Skeletal muscle cell (primary cell): ENCODE data around the gene GLO1.
"Not testable (repeated sequence)": the region's sequence is repeated elsewhere in the genome, so short reads cannot be mapped to it uniquely, and the experiment has no call there.

Experiments used
- DNase-seq: peaks from one replicate; pipeline ENCODE4 v3.0.0-alpha.2; 2010; ENCODE audit warnings: low read depth
- H3K4me3 ChIP-seq: 2 replicates; pipeline ENCODE4 v1.5.1; 2011; ENCODE audit warnings: low read depth, mild to moderate bottlenecking, control low read depth, low read length, moderate library complexity

Gene GLO1

GRCh38 chr6:38713812-38714211, 10.9 kb upstream of the GLO1 start:
- H3K4me3 ChIP-seq: no peak overlapping the region
- no peak for DNase-seq

- no peak overlapping the region for H3K4me3 ChIP-seq
- no peak for DNase-seq
Observed at GRCh38 chr6:38708496-38708895, 5.6 kb upstream of the GLO1 start.

DNA sequence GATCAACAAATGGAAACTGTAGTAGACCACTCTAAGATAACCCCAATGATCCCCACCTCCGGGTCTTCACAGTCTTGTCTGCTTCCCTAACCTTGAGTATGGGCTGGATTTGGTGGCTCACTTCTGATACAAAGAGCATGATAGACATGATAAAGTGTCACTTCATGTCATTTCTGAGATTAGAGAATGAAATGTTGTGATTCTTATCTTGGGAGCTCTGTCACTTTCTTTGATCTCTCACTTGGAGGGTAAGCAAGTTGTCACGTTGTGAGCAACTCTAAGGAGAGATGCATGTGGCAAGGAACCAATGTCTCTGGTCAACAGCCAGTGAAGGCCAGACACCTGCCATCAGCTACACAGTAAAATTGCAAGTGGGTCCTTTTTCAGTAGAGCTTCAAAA, 3.0 kb upstream of the GLO1 start:
- no peak overlapping the region for H3K4me3 ChIP-seq
- no peak for DNase-seq

- DNase-seq: no peak
- no peak overlapping the region for H3K4me3 ChIP-seq
Observed at GRCh38 chr6:38703949-38704590, 1.1 kb upstream of the GLO1 start.

GRCh38 chr6:38701551-38701950, 1.4 kb downstream of the GLO1 start:
- DNase-seq: no peak
- H3K4me3 ChIP-seq: no peak overlapping the region

DNA sequence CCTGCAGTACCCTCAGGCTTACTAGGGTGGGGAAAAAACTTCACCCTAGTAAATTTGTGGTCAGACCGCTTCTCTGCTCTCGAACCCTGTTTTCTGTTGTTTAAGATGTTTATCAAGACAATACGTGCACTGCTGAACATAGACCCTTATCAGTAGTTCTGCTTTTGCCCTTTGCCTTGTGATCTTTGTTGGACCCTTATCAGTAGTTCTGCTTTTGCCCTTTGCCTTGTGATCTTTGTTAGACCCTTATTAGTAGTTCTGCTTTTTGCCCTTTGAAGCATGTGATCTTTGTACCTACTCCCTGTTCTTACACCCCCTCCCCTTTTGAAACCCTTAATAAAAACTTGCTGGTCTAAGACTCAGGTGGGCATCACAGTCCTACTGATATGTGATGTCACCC, 3.2 kb downstream of the GLO1 start:
- DNase-seq, H3K4me3 ChIP-seq: not testable (repeated sequence)

DNA sequence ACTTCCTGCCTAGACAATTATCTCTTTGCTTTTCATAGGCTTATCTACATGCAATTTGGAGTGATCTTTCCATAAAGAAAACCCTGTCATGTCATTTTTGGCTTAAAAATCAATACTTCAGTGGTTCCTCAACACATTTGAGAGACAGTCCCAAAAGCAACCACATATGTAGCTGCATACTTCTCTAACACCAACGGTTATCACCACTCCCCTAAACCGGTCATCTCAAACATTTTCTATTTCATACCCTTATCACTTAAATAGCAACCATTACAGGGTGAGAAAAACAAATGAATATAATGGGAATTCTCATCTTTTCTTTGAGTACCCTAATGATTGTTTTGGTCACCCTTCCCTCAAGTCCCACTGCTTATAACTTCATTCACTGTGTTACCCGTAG, 5.1 kb downstream of the GLO1 start:
- no peak for DNase-seq
- no peak overlapping the region for H3K4me3 ChIP-seq

GRCh38 chr6:38696345-38696744, 6.6 kb downstream of the GLO1 start:
- no peak for DNase-seq
- H3K4me3 ChIP-seq: no peak overlapping the region

DNA sequence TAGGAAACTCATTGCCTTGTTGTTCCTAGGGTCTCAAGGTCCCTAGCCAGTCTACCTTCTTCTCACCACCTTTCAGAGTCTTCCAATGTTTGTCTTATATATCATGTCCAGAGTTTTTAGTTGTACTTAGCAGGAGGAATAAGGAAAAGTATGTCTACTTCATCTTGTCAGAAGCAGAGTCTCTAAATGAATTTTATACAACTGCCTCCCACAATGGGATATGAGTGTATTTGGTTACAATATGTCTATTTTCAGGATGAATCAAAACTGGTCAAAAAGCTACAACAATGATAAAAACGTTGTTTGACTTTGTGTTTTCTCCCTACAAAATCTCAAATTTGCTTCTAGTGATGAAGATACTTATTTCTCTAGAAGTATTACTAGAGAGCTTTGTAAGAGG, 7.0 kb downstream of the GLO1 start:
- no peak overlapping the region for H3K4me3 ChIP-seq
- DNase-seq: no peak

DNA sequence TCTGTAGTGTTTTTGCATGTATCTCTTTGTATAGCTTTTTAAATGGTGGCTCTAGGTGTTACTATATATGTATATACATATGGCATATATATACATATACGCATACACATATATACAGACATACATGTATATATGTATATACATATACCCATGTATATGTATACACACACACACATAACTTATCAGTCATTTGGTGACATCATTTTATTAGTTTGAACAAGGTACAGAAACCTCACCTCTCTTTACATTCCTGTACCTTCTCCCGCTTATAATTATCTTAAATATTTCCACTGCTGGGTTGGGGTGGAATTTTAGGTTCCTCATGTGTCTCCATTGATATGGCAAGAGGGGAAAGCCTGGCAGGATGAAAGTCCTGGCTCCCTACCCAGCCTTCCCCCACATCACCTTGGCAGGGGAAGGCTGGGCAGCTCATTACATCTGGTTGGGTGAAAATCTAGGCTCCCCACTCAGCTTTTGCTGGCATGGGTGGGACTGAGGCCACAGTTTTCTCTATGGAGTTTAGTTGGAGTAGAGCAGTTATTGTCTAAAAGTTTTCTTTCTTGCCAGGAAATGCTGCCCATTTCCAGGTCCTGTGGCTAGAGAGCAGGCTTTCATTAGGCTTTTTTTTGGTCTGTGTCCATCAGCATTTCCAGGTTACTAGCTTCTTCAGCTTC, 7.6 kb downstream of the GLO1 start:
- no peak overlapping the region for H3K4me3 ChIP-seq
- no peak for DNase-seq

DNA sequence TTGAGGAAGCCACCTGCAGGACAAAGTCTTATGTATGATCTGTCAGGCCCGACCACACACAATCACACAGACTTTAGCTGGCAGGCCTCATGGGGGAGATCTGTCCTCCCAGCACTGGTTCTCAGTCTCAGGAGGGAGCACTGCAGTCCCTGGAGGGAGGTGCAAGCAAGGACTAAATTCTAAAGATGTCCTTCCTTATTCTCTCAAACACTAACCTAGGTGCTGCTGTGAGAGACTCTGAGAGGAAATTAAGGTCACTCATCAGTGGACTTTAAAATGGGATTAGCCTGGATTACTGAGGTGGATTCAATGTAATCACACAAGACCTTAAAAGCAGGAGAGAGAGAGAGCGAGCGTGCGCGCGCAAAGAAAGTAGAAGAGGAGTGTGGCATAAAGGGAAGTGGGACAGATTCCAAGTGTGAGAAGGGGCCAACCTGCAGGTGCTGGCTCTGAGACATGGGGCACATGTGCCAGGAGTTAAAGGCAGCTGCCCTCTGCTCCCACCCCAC, 14.3 kb downstream of the GLO1 start:
- no peak for DNase-seq
- H3K4me3 ChIP-seq: no peak overlapping the region

DNA sequence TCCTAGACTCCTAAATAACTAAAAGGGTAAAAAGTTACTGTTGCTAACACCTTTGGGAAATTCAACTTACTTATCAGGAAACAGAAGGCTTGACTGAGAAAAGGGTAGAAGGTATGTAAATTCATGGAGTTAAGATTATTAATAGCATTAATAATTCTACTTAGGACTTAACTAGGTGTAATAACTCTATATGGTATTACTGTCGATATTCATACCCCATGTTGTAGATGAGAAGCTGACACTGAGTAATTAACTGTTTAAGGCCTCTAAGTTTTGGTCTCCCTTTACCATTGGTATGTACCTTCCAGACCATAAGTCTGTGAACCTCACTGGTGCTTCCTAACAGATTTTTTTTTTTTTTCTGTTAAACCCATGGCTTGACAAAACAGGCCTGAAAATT, 15.4 kb downstream of the GLO1 start:
- H3K4me3 ChIP-seq: no peak overlapping the region
- DNase-seq: no peak

DNA sequence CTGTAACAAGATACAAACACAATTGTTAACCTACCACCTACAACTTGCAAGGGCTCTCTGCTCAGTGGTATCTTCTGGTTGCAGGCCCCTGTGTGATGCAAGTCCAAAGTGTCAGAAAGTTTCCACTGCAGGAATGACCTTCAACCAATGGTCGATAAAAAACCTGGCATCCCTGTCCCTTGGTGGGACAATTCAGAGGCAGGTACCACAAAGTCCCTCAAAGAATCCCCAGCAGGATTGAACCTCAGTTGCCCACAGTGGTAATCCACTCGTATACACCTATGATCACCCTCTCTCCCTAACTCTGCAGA, 15.9 kb downstream of the GLO1 start:
- no peak overlapping the region for H3K4me3 ChIP-seq
- no peak for DNase-seq

DNA sequence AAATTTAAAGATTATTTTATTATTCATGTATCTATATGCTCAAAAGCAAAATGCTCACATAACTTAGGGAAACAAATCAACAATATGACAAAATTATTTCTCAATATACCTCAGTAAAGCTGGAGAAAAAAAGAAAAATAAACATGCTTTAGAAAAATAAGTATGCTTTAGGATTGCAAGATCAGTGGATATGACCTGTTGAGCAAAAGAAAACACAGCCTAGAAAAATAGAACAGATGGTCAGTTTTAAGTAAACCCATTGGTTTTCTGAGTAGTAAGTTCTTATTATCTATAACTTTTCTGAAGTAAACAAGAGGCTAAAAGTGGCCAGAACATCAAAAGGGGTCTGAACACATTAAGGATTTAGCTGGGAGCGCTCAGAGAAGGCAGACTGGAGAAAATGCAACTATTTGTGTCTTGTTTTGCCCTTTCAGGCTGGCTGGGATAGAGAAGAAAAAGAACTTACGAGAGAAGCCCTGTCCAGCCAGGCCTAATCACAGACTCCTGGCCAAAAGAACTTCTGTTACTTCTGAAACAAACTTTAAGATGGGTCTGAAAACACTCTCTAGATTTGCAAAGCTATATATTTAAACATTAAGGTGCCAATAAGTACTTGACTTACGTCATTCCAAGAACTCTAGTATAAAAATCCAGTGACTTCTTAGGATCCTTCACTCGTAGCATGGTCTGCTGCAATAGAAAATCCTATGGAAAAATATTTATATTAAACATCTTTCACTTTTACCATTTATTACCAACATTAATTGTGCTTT, 16.5 kb downstream of the GLO1 start:
- DNase-seq: no peak

DNA sequence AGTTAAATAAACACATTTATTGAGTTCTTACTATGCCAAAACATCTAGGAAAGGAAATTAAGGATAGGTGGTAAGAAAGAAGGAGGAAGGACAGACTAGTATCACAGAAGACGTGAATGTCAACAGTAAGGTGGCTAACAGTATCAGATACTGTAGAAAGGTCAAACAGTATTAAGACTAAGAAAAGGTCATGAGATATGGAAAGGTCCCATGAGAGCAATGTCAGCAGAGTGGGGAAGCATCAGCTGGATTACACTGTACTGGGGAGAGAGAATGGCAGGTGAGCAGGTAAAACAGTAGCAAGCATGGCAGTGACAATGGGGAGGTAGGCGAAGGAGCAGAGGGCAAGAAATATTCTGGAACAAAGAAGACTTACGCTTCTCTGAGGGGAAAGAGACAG, 18.0 kb downstream of the GLO1 start:
- no peak for DNase-seq
- H3K4me3 ChIP-seq: no peak overlapping the region

More for the DNA sequence above, 16.5 kb downstream of the GLO1 start:
- no peak overlapping the region for H3K4me3 ChIP-seq

- no peak overlapping the region for H3K4me3 ChIP-seq
- DNase-seq: no peak
Observed at GRCh38 chr6:38684237-38684636, 18.7 kb downstream of the GLO1 start.

DNA sequence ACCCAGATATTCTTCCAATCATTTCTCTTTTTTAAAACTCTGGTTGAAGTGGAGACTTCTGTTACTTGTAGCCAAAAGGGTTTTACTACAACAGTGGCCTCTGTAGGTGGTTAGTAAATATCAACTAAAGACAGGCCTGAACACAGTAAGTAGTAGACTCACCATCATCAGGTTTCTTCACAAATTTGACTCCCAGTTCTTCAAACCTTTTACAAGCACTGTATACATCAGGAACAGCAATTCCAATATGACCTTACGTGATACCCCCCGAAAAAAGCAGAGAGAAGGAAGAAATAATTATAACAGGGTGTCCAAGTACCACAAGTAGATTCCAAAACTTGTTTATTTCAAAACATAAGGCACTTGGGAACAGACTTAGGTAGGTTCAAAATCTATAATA, 21.1 kb downstream of the GLO1 start:
- DNase-seq: no peak
- H3K4me3 ChIP-seq: no peak overlapping the region

DNA sequence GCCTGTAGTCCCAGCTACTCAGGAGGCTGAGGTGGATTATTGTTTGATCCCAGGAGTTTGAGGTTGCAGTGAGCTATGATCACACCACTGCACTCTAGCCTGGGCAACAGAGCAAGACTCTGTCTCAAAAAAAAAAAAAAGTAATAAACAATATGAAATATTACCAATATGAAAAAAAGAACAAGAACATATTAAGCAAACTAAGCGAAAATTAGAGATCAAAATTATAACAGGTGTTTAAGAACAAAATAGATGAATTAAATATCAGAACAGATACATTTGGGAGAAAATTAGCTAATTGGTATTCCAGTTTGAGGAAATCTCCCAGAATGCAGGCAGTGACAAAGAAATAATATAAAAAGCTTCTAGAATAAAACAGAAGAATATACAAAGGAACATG, 23.3 kb downstream of the GLO1 start:
- DNase-seq: no peak
- H3K4me3 ChIP-seq: no peak overlapping the region

GRCh38 chr6:38678178-38678760, 24.7 kb downstream of the GLO1 start:
- no peak overlapping the region for H3K4me3 ChIP-seq
- no peak for DNase-seq

GRCh38 chr6:38676974-38677544, 25.9 kb downstream of the GLO1 start:
- DNase-seq: no peak
- H3K4me3 ChIP-seq: no peak overlapping the region
